Epithelial cell of esophagus (primary cell): ENCODE results near the gene SYT12.

ENCODE experiments used
- DNase-seq: peaks from one replicate; pipeline ENCODE4 v3.0.0; 2010; ENCODE audit warnings: low read depth
- H3K4me3 ChIP-seq: 2 replicates; pipeline ENCODE4 v1.5.1; 2011; ENCODE audit warnings: mild to moderate bottlenecking, low read length, control low read depth
- TF ChIP-seq, protein P1 (sequence below): IDR thresholded peaks from 2 replicates; pipeline ENCODE4 v1.5.1; 2011; ENCODE audit warnings: low read depth, mild to moderate bottlenecking, low read length, control low read depth, inconsistent platforms; ENCODE audit not compliant: insufficient read depth; ENCODE audit errors: missing control alignments

SYT12 gene

DNA sequence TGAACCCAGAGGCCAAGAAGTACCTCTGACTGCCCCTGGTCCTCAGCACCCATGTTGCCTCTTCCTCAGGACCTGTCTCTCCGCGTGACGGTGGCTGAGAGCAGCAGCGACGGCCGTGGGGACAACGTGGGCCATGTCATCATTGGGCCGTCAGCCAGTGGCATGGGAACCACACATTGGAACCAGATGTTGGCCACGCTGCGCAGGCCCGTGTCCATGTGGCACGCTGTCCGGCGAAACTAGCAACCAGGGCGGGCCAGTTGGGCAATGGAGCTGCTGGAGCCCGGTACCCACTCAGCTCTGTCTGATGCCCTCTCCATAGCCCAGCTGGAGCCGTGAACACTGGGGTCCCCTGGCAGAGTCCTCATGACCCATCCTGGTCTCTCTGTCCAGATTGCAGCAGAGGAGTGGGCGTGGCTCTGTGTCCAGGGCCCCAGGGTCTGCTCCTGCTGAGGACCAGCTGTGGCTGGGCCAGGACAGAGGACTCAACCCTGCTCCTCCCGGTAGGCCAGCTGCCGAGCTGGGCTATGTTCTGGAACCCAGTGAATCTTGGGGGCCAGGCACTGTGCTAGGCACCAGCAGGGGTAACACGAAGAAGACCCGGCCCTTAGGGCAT is 25.7 kb downstream of the SYT12 start:
- TF ChIP-seq, protein P1, sequence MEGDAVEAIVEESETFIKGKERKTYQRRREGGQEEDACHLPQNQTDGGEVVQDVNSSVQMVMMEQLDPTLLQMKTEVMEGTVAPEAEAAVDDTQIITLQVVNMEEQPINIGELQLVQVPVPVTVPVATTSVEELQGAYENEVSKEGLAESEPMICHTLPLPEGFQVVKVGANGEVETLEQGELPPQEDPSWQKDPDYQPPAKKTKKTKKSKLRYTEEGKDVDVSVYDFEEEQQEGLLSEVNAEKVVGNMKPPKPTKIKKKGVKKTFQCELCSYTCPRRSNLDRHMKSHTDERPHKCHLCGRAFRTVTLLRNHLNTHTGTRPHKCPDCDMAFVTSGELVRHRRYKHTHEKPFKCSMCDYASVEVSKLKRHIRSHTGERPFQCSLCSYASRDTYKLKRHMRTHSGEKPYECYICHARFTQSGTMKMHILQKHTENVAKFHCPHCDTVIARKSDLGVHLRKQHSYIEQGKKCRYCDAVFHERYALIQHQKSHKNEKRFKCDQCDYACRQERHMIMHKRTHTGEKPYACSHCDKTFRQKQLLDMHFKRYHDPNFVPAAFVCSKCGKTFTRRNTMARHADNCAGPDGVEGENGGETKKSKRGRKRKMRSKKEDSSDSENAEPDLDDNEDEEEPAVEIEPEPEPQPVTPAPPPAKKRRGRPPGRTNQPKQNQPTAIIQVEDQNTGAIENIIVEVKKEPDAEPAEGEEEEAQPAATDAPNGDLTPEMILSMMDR, result no peak
- no peak for DNase-seq
- no peak overlapping the region for H3K4me3 ChIP-seq

DNA sequence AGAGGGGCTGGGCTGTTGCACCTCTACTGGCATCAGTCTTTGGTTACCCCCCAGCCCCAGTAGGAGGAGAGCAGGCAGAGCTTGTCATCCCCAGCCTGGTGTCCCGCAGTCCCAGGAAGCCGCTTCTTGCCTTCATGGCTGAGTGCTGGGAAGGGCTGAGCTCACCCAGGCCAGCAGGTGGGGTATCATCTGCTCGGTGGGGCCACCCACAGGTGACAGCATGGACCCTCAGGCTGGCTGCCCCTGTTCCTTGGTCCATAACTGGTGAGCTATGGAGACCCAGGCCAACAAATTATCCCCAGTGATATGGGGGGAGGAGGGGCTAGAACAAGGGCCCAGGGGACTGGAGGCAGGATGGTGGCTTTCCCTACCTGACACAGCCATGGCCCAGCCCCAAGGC is 27.2 kb downstream of the SYT12 start:
- H3K4me3 ChIP-seq, result no peak overlapping the region
- TF ChIP-seq, protein P1, result no peak
- DNase-seq, result no peak

DNA sequence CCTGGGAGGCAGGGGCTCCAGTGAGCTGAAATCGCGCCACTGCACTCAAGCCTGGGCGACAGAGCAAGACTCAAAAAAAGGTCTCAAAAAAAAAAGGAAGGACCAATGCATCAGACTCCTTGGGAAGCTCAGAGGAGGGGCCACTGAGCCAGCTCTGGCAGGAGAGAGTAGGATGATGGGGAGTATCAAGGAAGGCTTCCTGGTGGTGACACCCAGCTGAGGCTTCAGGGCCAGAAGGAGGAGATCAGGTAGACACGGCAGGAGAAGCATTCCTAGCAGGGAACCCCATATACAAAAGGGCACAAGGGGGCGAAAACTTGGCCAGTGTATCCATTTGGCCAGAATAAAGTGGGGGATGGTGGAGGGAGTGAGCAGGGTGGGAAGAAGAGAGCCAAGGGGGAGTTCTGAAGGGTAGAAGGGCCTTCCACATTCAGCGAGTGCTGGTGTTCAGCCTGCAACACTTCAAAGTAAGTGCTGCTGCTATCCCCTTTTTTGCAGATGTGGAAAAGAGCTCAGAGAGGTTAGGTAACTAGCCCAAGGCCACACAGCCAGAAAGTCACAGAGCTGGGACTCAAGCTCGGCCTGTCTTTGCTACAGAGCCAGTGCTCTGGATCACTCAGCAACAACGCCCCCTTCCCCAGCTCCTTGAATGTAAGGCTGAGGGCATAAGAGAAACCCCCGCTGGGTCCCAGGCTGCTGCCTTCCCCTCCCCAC is 28.4 kb downstream of the SYT12 start:
- no peak for DNase-seq
- TF ChIP-seq, protein P1, result no peak
- H3K4me3 ChIP-seq, result no peak overlapping the region

DNA sequence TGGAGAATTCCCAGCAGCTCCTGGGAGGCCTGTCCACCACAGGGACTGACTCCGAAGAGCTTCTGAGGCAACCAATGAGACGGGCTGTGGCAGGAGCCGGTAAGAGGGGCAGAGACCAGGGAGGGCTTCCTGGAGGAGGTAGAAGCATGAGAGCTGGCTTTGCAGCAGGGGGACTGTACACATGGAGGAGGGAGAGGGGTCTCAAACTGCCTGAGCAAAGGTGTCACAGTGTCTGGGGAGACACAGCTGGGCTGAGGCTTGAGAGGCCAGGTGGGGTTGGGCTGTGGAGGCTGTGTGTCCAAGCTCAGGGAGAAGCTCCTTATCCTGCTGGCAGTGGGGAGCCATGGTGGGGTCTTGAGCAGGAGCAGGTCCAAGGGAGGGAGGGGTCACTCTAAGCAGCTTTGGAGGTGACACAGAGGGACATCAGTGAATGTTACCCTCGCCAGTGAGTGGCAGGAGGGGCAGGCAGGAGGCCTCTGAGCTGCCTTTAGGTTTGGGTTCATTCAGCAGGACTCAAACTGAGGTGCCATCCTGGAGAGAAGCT is 29.1 kb downstream of the SYT12 start:
- TF ChIP-seq, protein P1, result no peak
- no peak for DNase-seq
- H3K4me3 ChIP-seq, result no peak overlapping the region

DNA sequence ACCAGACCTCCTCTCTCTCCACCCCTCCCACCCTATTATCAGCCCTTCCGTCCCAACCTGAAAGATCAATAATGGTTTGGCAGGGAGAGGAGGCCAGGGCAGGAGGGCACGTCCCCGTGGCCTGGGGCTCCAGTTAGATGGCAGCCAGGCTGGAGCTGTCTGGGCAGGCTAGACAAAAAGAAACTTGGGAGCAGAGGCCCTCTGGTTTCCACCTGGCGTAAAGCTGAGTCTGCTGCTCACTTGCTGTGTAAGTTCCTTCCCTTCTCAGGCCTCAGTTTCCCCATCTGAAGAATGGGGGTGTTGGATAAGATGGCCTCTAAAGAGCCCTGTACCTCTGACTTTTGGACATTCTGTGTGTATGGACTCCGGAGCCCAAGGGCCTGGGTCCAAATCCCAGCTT is 30.0 kb downstream of the SYT12 start:
- no peak overlapping the region for H3K4me3 ChIP-seq
- no peak for DNase-seq
- TF ChIP-seq, protein P1, result no peak

DNA sequence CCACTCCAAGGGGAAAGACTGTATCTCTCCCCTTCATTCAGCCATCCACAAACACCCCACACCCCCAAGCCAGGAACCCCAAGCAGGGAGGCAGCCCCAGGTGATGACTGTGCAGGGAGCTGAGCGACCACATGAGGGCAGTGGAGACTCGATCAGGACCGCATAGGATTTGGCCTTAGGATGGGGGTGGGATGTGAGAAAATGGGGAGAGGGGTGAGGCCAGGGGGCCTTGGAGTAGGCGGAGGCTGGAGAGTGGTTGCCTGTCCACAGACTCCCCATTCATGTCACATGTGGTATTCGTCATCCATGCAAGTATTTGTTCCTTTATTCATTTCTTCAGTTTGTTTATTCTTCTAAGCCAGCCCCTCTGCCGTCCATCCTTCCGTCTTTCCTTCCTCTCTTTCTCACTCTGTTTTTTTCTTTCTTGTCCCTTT is 31.0 kb downstream of the SYT12 start:
- no peak overlapping the region for H3K4me3 ChIP-seq
- DNase-seq, result peak; percentile 75
- TF ChIP-seq, protein P1, result peak; percentile 95
